Suprapubic skin (tissue), 4 donors: ENCODE measurements around the gene CACNA1D.

Source experiments
- POLR2A ChIP-seq, 2 donors: fragments of 450-650 bp; IDR thresholded peaks; one replicate each; pipeline ENCODE4 v1.6.1; 2017; ENCODE audit warnings: antibody characterized with exemption in 2 of 2, mild to moderate bottlenecking in 2 of 2, moderate library complexity in 2 of 2
- POLR2AphosphoS5 ChIP-seq, 3 donors: sonication (generic); formaldehyde crosslinking; IDR thresholded peaks; one replicate each; pipeline ENCODE4 v1.6.1; 2017; ENCODE audit warnings: antibody characterized with exemption in 3 of 3
- TF ChIP-seq, protein P1 (sequence below), 2 donors: fragments of 200-600 bp in 1 of 2; fragments of 450-650 bp in 1 of 2; sonication (generic) in 1 of 2; IDR thresholded peaks; one replicate each; pipeline ENCODE4 v1.5.1; 2016 to 2019; ENCODE audit warnings: antibody characterized with exemption in 2 of 2, mild to moderate bottlenecking in 1 of 2, moderate library complexity in 1 of 2

DNA sequence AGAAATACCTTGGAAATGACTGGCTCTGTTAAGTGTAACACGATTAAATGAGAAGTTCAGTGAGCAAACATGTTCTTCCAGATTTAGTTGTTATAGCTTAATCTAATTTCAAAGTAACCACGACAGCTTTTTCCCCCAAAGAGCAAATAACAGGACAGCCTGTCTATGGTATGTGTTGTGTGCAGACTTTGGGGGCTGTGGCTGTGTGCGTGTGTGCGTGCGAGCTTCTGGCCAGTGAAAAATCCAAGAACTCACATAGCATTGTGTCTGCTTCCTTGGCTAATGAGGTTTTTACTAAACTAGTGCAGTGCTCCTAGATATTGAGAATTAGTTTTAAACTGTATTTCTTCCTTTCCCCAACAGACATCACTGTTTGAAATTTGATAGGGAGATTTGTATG is 167.1 kb downstream of the CACNA1D start:
- no peak for TF ChIP-seq POLR2A (IDR thresholded peaks at IDR 0.05)
- TF ChIP-seq, protein P1, sequence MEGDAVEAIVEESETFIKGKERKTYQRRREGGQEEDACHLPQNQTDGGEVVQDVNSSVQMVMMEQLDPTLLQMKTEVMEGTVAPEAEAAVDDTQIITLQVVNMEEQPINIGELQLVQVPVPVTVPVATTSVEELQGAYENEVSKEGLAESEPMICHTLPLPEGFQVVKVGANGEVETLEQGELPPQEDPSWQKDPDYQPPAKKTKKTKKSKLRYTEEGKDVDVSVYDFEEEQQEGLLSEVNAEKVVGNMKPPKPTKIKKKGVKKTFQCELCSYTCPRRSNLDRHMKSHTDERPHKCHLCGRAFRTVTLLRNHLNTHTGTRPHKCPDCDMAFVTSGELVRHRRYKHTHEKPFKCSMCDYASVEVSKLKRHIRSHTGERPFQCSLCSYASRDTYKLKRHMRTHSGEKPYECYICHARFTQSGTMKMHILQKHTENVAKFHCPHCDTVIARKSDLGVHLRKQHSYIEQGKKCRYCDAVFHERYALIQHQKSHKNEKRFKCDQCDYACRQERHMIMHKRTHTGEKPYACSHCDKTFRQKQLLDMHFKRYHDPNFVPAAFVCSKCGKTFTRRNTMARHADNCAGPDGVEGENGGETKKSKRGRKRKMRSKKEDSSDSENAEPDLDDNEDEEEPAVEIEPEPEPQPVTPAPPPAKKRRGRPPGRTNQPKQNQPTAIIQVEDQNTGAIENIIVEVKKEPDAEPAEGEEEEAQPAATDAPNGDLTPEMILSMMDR (IDR thresholded peaks at IDR 0.05) = no peak
- no peak for TF ChIP-seq POLR2AphosphoS5 (IDR thresholded peaks at IDR 0.05)
